GM12878 (cell line): ENCODE data around the gene ING5. TPM values are rescaled to one million over a fixed set of nuclear protein-coding genes. Genes with fewer than 3 reads are reported as not detected.

Source experiments
- BCL11A ChIP-seq: IDR thresholded peaks from 2 replicates; pipeline ENCODE4 v1.6.1; 2011; ENCODE audit warnings: low read depth, low read length
- CBX5 ChIP-seq: sonication (generic); IDR thresholded peaks from 2 replicates; pipeline ENCODE4 v1.6.1; 2016; ENCODE audit warnings: low read depth, moderate library complexity, mild to moderate bottlenecking, inconsistent platforms
- CHD1 ChIP-seq: IDR thresholded peaks from 2 replicates; pipeline ENCODE4 v1.6.1; 2012; ENCODE audit warnings: low read depth, low read length, improper control_type of control experiment
- CREM ChIP-seq: IDR thresholded peaks from 2 replicates; pipeline ENCODE4 v1.6.1; 2014; ENCODE audit warnings: antibody characterized with exemption, low read depth
- EP300 ChIP-seq, 2 experiments: fragments of 150-350 bp in 1 of 2; IDR thresholded peaks; 2 replicates each; pipeline ENCODE4 v1.6.1; 2011 to 2012; ENCODE audit warnings: low read depth in 2 of 2, low read length in 2 of 2, borderline replicate concordance in 1 of 2, improper control_type of control experiment in 1 of 2, inconsistent platforms in 1 of 2; ENCODE audit not compliant: control insufficient read depth in 1 of 2
- IRF4 ChIP-seq: IDR thresholded peaks from 2 replicates; pipeline ENCODE4 v1.6.1; 2011; ENCODE audit warnings: low read depth, low read length
- RCOR1 ChIP-seq: conservative IDR thresholded peaks from 2 replicates; pipeline ENCODE4 v1.6.1; 2012; ENCODE audit warnings: low read depth, low read length, improper control_type of control experiment
- RUNX3 ChIP-seq: IDR thresholded peaks from 2 replicates; pipeline ENCODE4 v1.6.1; 2012; ENCODE audit warnings: low read length, inconsistent platforms
- SIN3A ChIP-seq: IDR thresholded peaks from 2 replicates; pipeline ENCODE4 v1.6.1; 2012; ENCODE audit warnings: low read depth, low read length, improper control_type of control experiment
- SMAD1 ChIP-seq: fragments of 450-650 bp; IDR thresholded peaks from 2 replicates; pipeline ENCODE4 v1.6.1; 2018; ENCODE audit warnings: mild to moderate bottlenecking, low read depth; ENCODE audit not compliant: partially characterized antibody
- SREBF1 ChIP-seq: IDR thresholded peaks from 2 replicates; pipeline ENCODE4 v1.6.1; 2012; ENCODE audit warnings: mild to moderate bottlenecking, low read length
- TAF1 ChIP-seq: IDR thresholded peaks from 2 replicates; pipeline ENCODE4 v1.6.1; 2011; ENCODE audit warnings: mild to moderate bottlenecking, low read depth, low read length, borderline replicate concordance
- TCF3 ChIP-seq: IDR thresholded peaks from 2 replicates; pipeline ENCODE4 v1.6.1; 2012; ENCODE audit warnings: low read depth, mild to moderate bottlenecking, low read length, borderline replicate concordance; ENCODE audit not compliant: insufficient read depth
- polyA plus RNA-seq, 11 experiments: library from polyadenylated mRNA; depleted of rRNA in 4 of 11; unstranded in 6 of 11; stranded (reverse) in 5 of 11; fragments of >200 nt; fragmentation: Nextera tagmentation in 4 of 11; fragmentation: Illumina TruSeq in 1 of 11; extraction: Ambion mirVana in 4 of 11; extraction: Trizol in 1 of 11; gene quantifications; 1 replicate in 1 of 11; 2 replicates in 10 of 11; pipeline versions ENCODE4 v1.2.1 to v1.2.3, GENCODE V29; 2011 to 2016; ENCODE audit warnings: inconsistent platforms in 2 of 11, missing spikeins in 2 of 11, low read depth in 1 of 11
- total RNA-seq, 4 experiments: library from RNA; depleted of rRNA in 3 of 4; stranded (reverse); fragments of >200 nt in 3 of 4; fragmentation: Illumina TruSeq in 1 of 4; extraction: Trizol in 1 of 4; gene quantifications; 2 replicates each; pipeline versions ENCODE4 v1.2.1 to v1.2.3, GENCODE V29; 2013 to 2021
- TF ChIP-seq, protein P1 (sequence below): IDR thresholded peaks from 2 replicates; pipeline ENCODE4 v1.6.1; 2012; ENCODE audit warnings: low read length, inconsistent platforms
- TF ChIP-seq, protein P2 (sequence below): IDR thresholded peaks from 2 replicates; pipeline ENCODE4 v1.6.1; 2011; ENCODE audit warnings: low read depth, mild to moderate bottlenecking, low read length, moderate library complexity, borderline replicate concordance; ENCODE audit errors: extremely low read depth
- TF ChIP-seq, protein P3 (sequence below): fragments of 450-650 bp; IDR thresholded peaks from 2 replicates; pipeline ENCODE4 v1.6.1; 2016; ENCODE audit warnings: mild to moderate bottlenecking
- TF ChIP-seq, protein P4 (sequence below): fragments of 450-650 bp; IDR thresholded peaks from 2 replicates; pipeline ENCODE4 v1.6.1; 2016; ENCODE audit warnings: mild to moderate bottlenecking
- TF ChIP-seq, protein P5 (sequence below): fragments of 150-350 bp; IDR thresholded peaks from 2 replicates; pipeline ENCODE4 v1.6.1; 2016; ENCODE audit warnings: low read depth, low read length
- TF ChIP-seq, protein P6 (sequence below): fragments of 450-650 bp; IDR thresholded peaks from 2 replicates; pipeline ENCODE4 v1.6.1; 2018; ENCODE audit warnings: mild to moderate bottlenecking, low read depth, moderate library complexity; ENCODE audit not compliant: partially characterized antibody

Gene ING5
- total and polyA plus RNA-seq, 10 of the 15 experiments (the other 5 are each of a cell fraction or from before 2014, with no cell fraction given): 10.0 to 46.1 (median 27.2) TPM

DNA sequence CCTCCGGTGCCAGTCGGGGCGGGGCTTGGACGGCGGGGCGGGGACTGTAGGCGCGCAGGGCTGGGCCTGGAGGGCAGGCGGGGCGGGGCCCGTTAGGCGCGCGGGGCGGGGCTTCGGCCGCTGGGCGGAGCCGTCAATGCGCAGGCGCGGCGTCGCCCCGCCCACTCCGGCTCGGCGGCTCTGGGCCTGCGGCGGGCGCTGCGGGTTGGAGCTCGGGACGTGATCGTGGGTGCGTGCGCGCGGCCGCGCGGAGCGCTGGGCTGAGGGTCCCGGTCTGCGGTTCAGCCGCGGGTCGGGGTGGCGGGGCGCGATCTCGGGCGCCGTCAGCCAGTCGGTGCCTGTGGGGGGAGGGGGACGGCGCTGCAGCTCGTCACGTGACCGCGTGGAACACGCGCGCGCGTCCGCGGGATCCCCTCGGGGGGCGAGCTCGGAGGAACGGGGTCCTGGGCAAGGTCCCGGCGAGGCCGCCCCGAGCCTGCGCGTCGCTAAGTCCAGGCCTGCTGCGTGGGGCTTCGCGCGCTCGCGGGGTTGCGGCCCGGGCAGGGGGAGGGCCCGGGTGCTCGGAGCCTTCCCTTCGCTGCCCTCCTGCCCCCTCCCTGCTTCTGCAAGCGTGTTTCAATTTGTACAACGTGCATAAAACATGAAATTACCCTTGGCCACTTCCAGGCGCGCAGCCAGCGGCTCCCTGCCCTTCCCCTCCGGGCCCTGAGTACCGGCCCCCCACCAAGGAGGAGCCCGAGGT, 32.8 kb downstream of the ING5 start, which contains the start of gene D2HGDH (continued):
- TF ChIP-seq CHD1 (no peak), EP300 (IDR thresholded peaks at IDR 0.05; ENCODE audit: borderline replicate concordance in 1 of 2, control insufficient read depth in 1 of 2, low read depth in 2 of 2, low read length in 2 of 2) (no peak), SREBF1 (no peak), TAF1 (no peak), CREM (no peak), RCOR1 (peak; percentile 45; the same call in 1 of the 2 replicates), TCF3 (no peak), RUNX3 (peak; percentile 44; the same call in 1 of the 2 replicates), SIN3A (peak; percentile 43; the same call in 1 of the 2 replicates), SMAD1 (no peak), IRF4 (no peak), CBX5 (no peak), BCL11A (no peak)
- TF ChIP-seq, protein P1, sequence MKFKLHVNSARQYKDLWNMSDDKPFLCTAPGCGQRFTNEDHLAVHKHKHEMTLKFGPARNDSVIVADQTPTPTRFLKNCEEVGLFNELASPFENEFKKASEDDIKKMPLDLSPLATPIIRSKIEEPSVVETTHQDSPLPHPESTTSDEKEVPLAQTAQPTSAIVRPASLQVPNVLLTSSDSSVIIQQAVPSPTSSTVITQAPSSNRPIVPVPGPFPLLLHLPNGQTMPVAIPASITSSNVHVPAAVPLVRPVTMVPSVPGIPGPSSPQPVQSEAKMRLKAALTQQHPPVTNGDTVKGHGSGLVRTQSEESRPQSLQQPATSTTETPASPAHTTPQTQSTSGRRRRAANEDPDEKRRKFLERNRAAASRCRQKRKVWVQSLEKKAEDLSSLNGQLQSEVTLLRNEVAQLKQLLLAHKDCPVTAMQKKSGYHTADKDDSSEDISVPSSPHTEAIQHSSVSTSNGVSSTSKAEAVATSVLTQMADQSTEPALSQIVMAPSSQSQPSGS: no peak
- TF ChIP-seq, protein P2, sequence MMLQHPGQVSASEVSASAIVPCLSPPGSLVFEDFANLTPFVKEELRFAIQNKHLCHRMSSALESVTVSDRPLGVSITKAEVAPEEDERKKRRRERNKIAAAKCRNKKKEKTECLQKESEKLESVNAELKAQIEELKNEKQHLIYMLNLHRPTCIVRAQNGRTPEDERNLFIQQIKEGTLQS: peak; percentile 65; the same call in 1 of the 2 replicates
- TF ChIP-seq, protein P3, sequence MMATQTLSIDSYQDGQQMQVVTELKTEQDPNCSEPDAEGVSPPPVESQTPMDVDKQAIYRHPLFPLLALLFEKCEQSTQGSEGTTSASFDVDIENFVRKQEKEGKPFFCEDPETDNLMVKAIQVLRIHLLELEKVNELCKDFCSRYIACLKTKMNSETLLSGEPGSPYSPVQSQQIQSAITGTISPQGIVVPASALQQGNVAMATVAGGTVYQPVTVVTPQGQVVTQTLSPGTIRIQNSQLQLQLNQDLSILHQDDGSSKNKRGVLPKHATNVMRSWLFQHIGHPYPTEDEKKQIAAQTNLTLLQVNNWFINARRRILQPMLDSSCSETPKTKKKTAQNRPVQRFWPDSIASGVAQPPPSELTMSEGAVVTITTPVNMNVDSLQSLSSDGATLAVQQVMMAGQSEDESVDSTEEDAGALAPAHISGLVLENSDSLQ: no peak
- TF ChIP-seq, protein P4, sequence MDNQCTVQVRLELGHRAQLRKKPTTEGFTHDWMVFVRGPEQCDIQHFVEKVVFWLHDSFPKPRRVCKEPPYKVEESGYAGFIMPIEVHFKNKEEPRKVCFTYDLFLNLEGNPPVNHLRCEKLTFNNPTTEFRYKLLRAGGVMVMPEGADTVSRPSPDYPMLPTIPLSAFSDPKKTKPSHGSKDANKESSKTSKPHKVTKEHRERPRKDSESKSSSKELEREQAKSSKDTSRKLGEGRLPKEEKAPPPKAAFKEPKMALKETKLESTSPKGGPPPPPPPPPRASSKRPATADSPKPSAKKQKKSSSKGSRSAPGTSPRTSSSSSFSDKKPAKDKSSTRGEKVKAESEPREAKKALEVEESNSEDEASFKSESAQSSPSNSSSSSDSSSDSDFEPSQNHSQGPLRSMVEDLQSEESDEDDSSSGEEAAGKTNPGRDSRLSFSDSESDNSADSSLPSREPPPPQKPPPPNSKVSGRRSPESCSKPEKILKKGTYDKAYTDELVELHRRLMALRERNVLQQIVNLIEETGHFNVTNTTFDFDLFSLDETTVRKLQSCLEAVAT: no peak
- TF ChIP-seq, protein P5, sequence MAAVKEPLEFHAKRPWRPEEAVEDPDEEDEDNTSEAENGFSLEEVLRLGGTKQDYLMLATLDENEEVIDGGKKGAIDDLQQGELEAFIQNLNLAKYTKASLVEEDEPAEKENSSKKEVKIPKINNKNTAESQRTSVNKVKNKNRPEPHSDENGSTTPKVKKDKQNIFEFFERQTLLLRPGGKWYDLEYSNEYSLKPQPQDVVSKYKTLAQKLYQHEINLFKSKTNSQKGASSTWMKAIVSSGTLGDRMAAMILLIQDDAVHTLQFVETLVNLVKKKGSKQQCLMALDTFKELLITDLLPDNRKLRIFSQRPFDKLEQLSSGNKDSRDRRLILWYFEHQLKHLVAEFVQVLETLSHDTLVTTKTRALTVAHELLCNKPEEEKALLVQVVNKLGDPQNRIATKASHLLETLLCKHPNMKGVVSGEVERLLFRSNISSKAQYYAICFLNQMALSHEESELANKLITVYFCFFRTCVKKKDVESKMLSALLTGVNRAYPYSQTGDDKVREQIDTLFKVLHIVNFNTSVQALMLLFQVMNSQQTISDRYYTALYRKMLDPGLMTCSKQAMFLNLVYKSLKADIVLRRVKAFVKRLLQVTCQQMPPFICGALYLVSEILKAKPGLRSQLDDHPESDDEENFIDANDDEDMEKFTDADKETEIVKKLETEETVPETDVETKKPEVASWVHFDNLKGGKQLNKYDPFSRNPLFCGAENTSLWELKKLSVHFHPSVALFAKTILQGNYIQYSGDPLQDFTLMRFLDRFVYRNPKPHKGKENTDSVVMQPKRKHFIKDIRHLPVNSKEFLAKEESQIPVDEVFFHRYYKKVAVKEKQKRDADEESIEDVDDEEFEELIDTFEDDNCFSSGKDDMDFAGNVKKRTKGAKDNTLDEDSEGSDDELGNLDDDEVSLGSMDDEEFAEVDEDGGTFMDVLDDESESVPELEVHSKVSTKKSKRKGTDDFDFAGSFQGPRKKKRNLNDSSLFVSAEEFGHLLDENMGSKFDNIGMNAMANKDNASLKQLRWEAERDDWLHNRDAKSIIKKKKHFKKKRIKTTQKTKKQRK: no peak
- TF ChIP-seq, protein P6, sequence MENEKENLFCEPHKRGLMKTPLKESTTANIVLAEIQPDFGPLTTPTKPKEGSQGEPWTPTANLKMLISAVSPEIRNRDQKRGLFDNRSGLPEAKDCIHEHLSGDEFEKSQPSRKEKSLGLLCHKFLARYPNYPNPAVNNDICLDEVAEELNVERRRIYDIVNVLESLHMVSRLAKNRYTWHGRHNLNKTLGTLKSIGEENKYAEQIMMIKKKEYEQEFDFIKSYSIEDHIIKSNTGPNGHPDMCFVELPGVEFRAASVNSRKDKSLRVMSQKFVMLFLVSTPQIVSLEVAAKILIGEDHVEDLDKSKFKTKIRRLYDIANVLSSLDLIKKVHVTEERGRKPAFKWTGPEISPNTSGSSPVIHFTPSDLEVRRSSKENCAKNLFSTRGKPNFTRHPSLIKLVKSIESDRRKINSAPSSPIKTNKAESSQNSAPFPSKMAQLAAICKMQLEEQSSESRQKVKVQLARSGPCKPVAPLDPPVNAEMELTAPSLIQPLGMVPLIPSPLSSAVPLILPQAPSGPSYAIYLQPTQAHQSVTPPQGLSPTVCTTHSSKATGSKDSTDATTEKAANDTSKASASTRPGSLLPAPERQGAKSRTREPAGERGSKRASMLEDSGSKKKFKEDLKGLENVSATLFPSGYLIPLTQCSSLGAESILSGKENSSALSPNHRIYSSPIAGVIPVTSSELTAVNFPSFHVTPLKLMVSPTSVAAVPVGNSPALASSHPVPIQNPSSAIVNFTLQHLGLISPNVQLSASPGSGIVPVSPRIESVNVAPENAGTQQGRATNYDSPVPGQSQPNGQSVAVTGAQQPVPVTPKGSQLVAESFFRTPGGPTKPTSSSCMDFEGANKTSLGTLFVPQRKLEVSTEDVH: no peak
